Activated CD4-positive, alpha-beta memory T cell treated with anti-CD3 and anti-CD28 coated beads, Interleukin-2, amount 10 ng/mL, durations not matched to agents 7 days and 5 days (primary cell): ENCODE data around the gene STUB1. TPM values are rescaled to one million over a fixed set of nuclear protein-coding genes. Genes with fewer than 3 reads are reported as not detected.
A peak's percentile ranks its signal among the peaks of the same experiment; 100 is the strongest.

ENCODE experiments used
- CTCF ChIA-PET: fragments of 350-600 bp; sonication (Branson Sonifier 250); formaldehyde crosslinking; loops from one replicate; lab custom pipeline; 2021; ENCODE audit warnings: antibody characterized with exemption, inconsistent platforms; lab: Charles Lee
- POLR2A ChIA-PET: fragments of 350-600 bp; sonication (Branson Sonifier 250); formaldehyde crosslinking; loops from one replicate; lab custom pipeline; 2021; ENCODE audit warnings: antibody characterized with exemption; lab: Charles Lee
- DNase-seq: peaks from one replicate; pipeline ENCODE4 v3.0.0-alpha.2; 2020
- H3K27ac Mint-ChIP-seq: one replicate; pipeline ENCODE4 v1.8.0; 2021; ENCODE audit warnings: mild to moderate bottlenecking, mixed read lengths
- H3K27me3 Mint-ChIP-seq: one replicate; pipeline ENCODE4 v1.8.0; 2021; ENCODE audit warnings: mixed read lengths
- H3K36me3 Mint-ChIP-seq: one replicate; pipeline ENCODE4 v1.8.0; 2021; ENCODE audit warnings: low read depth, mixed read lengths
- H3K4me1 Mint-ChIP-seq: one replicate; pipeline ENCODE4 v1.8.0; 2021; ENCODE audit warnings: mixed read lengths
- H3K4me3 Mint-ChIP-seq: one replicate; pipeline ENCODE4 v1.8.0; 2021; ENCODE audit warnings: mild to moderate bottlenecking, mixed read lengths
- H3K9me3 Mint-ChIP-seq: one replicate; pipeline ENCODE4 v1.8.0; 2021; ENCODE audit warnings: mixed read lengths
- total RNA-seq, 2 experiments: library from RNA; stranded (reverse); gene quantifications; one replicate each; pipeline ENCODE4 v1.2.3, GENCODE V29; 2021

STUB1 gene
- total RNA-seq, 2 experiments from 2014 or later, result 63.9 to 78.3 TPM

- Mint-ChIP-seq H3K4me1 (peaks cover 33% of the 10 kb centered on the region), H3K36me3 (no peaks in the 10 kb centered on the region), H3K4me3 (no peak overlapping the region), H3K9me3 (no peaks in the 10 kb centered on the region), H3K27me3 (no peaks in the 10 kb centered on the region), H3K27ac (no peak overlapping the region)
- CTCF ChIA-PET, result interaction anchor here (0.8 to 1.4 kb wide), 5 partner anchors 9 to 59 kb away, joined by 3 to 9 read pairs (median 4); partner anchors contain the start of genes METTL26, RHBDL1 and STUB1
- POLR2A ChIA-PET, result interaction anchor here (0.7 to 3.0 kb wide), 4 partner anchors 9 to 32 kb away, joined by 3 to 18 read pairs (median 6); partner anchors contain the start of genes METTL26 and RHOT2
- no peak for DNase-seq
Measured at GRCh38 chr16:647173-647902, 32.9 kb upstream of the STUB1 start.

DNA sequence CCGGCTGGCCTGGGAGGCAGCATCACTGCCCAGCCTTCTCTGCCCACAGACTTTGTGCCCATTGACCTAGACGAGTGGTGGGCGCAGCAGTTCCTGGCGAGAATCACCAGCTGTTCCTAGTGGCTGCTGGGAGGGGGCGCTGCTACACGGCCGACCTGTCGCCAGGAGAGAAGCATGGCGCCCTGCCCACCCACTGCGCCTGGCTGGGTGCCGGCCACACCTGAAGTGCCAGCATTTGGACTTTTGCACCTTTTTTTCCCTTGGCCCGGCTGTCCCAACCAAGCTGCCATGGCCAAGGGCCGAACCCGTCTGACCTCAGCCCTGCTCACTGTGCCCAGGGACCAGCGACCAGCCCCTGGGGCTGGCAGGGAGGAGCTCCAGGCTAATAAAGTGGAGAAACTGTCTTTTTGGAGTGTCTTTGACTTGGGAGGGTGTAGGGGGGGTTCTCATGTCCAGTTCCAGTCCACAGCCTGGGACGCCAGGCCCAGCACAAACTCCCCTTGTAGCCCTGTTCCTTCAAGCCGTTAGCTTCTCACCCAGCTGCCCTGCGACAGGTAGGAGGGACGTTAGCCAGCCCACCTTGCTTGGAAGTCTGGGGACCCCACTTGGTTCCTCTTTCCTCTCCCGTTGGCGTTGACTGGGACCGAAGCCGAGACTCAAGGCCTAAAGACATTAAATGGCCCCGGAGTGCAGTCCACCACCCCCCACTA, 32.0 kb upstream of the STUB1 start:
- no peaks in the 10 kb centered on the region for H3K9me3 Mint-ChIP-seq
- POLR2A ChIA-PET, result interaction anchor here (0.7 to 3.0 kb wide), 6 partner anchors 10 to 31 kb away, joined by 3 to 18 read pairs (median 6); partner anchors contain the start of genes METTL26, RHBDL1 and RHOT2
- peaks cover 29% of the 10 kb centered on the region for H3K4me1 Mint-ChIP-seq
- DNase-seq, result peak; percentile 57
- H3K27ac Mint-ChIP-seq, result peak overlapping the region; percentile 64
- CTCF ChIA-PET, result interaction anchor here (0.8 to 1.4 kb wide), 7 partner anchors 9 to 59 kb away, joined by 3 to 9 read pairs (median 3); partner anchors contain the start of genes METTL26, RHBDL1, RHOT2 and STUB1
- H3K4me3 Mint-ChIP-seq, result peak overlapping the region; percentile 74
- no peaks in the 10 kb centered on the region for H3K36me3 Mint-ChIP-seq
- no peaks in the 10 kb centered on the region for H3K27me3 Mint-ChIP-seq

GRCh38 chr16:648781-649589, 31.2 kb upstream of the STUB1 start, which contains the start of gene WDR90:
WDR90 (plus strand) TSS chr16:649365; CDS start chr16:649417, 52 bp downstream.
- Mint-ChIP-seq H3K36me3 (no peaks in the 10 kb centered on the region), H3K9me3 (no peaks in the 10 kb centered on the region), H3K4me3 (peak within 1 kb of the TSS; percentile 75), H3K4me1 (peaks cover 28% of the 10 kb centered on the region), H3K27me3 (no peaks in the 10 kb centered on the region), H3K27ac (peak within 1 kb of the TSS; percentile 64)
- peak; percentile 95 for DNase-seq
- POLR2A ChIA-PET, result interaction anchor here (0.8 to 3.0 kb wide), 12 partner anchors 11 to 298 kb away, joined by 3 to 18 read pairs (median 4); partner anchors contain the start of genes CAPN15, METTL26, RHBDL1 and RHOT2
- CTCF ChIA-PET, result interaction anchor here (0.8 to 1.4 kb wide), 8 partner anchors 8 to 60 kb away, joined by 3 to 9 read pairs (median 3); partner anchors contain the start of genes METTL26, RHOT2 and STUB1

DNA sequence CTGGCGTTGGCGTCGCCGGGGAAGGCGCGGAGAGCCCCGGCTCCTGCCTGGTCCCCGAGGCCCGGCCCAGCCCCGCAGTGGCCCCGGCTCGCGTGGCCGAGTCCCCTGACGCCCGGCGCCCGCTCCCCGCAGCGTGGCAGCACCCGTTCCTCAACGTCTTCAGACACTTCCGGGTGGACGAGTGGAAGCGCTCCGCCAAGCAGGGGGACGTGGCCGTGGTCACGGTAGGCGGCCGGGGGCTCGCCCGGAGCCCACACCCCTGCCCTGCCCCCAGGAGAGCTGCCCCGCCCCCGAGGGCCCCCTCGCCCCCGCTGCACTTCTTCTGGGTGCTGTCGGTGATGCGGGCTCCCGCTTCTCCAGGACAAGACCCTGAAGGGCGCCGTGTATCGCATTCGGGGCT, 30.6 kb upstream of the STUB1 start:
- Mint-ChIP-seq H3K9me3 (no peaks in the 10 kb centered on the region), H3K4me3 (peak overlapping the region; percentile 75), H3K4me1 (peaks cover 23% of the 10 kb centered on the region), H3K27ac (peak overlapping the region; percentile 16), H3K36me3 (no peaks in the 10 kb centered on the region), H3K27me3 (no peaks in the 10 kb centered on the region)
- POLR2A ChIA-PET, result interaction anchor here (0.8 to 3.0 kb wide), 12 partner anchors 11 to 298 kb away, joined by 3 to 18 read pairs (median 4); partner anchors contain the start of genes CAPN15, JMJD8, METTL26 and RHBDL1
- CTCF ChIA-PET, result interaction anchor here (0.8 to 1.0 kb wide), 3 partner anchors 11 to 18 kb away, joined by 3 read pairs; partner anchors contain the start of genes METTL26 and RHOT2
- peak; percentile 26 for DNase-seq

DNA sequence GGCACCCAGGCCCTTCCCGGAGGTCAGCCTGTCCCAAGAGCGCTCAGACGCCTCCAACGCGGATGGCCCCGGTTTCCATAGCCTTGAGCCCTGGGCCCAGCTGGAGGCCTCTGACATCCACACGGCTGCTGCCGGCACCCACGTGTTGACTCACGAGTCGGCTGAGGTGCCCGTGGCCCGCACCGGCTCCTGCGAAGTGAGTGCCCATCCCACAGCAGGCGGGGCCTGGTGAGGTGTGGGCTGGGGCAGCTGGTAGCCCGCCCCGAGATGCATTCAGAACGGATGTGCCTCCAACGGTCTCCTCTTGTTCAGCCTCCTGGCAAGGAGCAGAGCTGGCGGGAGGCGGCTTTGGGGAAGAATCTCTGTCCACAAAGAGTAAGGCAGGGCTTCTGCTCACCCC, 28.4 kb upstream of the STUB1 start:
- no peak for DNase-seq
- POLR2A ChIA-PET, result interaction anchor here (1.5 kb wide), 1 partner anchor 10 kb away, joined by 4 read pairs; the partner anchor contains the start of gene MCRIP2
- peaks cover 19% of the 10 kb centered on the region for H3K4me1 Mint-ChIP-seq
- no peaks in the 10 kb centered on the region for H3K27me3 Mint-ChIP-seq
- H3K4me3 Mint-ChIP-seq, result no peak overlapping the region
- no peaks in the 10 kb centered on the region for H3K36me3 Mint-ChIP-seq
- H3K27ac Mint-ChIP-seq, result no peak overlapping the region
- CTCF ChIA-PET, result interaction anchor here (0.7 kb wide), 1 partner anchor 14 kb away, joined by 3 read pairs; no protein-coding TSS in a partner anchor
- no peaks in the 10 kb centered on the region for H3K9me3 Mint-ChIP-seq

DNA sequence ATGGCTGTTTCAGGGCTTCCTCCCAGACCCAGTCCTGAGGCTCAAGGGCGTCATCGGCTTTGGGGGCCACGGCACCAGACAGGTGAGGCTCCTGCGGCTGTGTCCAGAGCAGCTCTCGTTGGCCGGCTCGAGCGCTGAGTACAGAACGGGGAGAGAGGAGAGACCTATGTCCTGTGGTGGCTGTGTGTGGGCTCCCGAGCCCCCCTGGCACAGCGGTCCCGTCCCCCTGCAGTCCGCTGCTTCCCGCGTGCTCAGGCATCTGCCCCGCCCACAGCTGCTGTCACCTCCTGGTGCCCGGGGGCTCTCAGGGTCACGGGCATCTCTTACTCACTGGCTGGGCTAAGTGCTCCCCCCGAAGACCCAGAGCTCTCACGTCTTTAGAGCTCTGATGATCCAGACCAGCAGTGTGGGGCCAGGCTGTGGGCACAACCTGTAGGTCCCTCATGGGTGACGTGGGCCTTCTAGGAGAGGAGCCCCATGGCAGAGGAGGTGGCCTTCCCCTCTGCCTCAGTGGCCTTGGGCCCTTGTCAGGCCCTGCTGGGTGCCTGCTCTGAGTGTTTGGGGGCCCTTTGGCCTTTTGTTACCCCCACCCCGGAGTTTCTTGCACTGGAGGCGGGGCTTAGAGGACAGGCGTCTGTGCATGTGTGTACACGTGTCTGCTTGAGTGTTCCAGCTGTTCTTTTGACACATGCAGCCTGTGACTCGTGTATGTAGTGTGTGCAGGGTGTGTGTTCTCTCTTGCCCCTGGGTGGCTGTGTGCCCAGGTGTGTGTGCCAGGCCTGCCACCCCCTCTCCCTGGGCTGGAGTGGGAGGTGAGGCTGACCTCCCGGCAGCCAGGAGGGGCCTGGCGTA, 27.5 kb upstream of the STUB1 start:
- ChIA-PET CTCF (interaction anchor here (0.7 kb wide), 1 partner anchor 13 kb away, joined by 3 read pairs; no protein-coding TSS in a partner anchor), POLR2A (interaction anchor here (1.5 kb wide), 1 partner anchor 11 kb away, joined by 4 read pairs; the partner anchor contains the start of gene MCRIP2)
- no peaks in the 10 kb centered on the region for H3K9me3 Mint-ChIP-seq
- no peak for DNase-seq
- no peak overlapping the region for H3K27ac Mint-ChIP-seq
- H3K27me3 Mint-ChIP-seq, result no peaks in the 10 kb centered on the region
- no peak overlapping the region for H3K4me3 Mint-ChIP-seq
- no peaks in the 10 kb centered on the region for H3K36me3 Mint-ChIP-seq
- peaks cover 15% of the 10 kb centered on the region for H3K4me1 Mint-ChIP-seq

DNA sequence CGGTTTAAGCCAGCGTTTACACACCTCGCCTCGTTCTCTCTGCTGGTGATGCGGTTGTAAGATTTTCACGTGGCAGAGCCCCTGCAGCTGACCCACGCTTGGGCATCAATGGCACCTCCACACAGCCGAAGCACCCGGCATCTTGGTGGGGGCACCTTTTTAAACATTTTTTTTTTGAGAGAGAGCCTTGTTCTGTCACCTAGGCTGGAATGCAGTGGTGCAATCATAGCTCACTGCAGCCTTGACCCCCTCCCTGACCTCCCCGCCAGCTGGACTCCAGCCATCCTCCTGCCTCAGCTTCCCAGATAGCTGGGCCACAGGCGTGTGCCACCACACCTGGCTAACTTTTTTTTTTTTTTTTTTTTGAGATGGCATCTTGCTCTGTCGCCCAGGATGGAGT, 26.2 kb upstream of the STUB1 start:
- peaks cover 7% of the 10 kb centered on the region for H3K4me1 Mint-ChIP-seq
- H3K9me3 Mint-ChIP-seq, result no peaks in the 10 kb centered on the region
- H3K36me3 Mint-ChIP-seq, result no peaks in the 10 kb centered on the region
- no peak overlapping the region for H3K27ac Mint-ChIP-seq
- H3K4me3 Mint-ChIP-seq, result no peak overlapping the region
- no peaks in the 10 kb centered on the region for H3K27me3 Mint-ChIP-seq
- ChIA-PET CTCF (interaction anchor here (0.7 kb wide), 2 partner anchors 12 to 134 kb away, joined by 5 to 6 read pairs; partner anchors contain the start of genes CHTF18, MCRIP2 and RPUSD1), POLR2A (no interaction called here)
- DNase-seq, result no peak

GRCh38 chr16:657487-657886, 22.7 kb upstream of the STUB1 start:
- Mint-ChIP-seq H3K36me3 (no peaks in the 10 kb centered on the region), H3K4me1 (peaks cover 2% of the 10 kb centered on the region), H3K4me3 (no peak overlapping the region), H3K9me3 (no peaks in the 10 kb centered on the region), H3K27me3 (no peaks in the 10 kb centered on the region), H3K27ac (no peak overlapping the region)
- CTCF ChIA-PET, result interaction anchor here (0.9 kb wide), 1 partner anchor 9 kb away, joined by 3 read pairs; no protein-coding TSS in a partner anchor
- no peak for DNase-seq
- POLR2A ChIA-PET, result no interaction called here

DNA sequence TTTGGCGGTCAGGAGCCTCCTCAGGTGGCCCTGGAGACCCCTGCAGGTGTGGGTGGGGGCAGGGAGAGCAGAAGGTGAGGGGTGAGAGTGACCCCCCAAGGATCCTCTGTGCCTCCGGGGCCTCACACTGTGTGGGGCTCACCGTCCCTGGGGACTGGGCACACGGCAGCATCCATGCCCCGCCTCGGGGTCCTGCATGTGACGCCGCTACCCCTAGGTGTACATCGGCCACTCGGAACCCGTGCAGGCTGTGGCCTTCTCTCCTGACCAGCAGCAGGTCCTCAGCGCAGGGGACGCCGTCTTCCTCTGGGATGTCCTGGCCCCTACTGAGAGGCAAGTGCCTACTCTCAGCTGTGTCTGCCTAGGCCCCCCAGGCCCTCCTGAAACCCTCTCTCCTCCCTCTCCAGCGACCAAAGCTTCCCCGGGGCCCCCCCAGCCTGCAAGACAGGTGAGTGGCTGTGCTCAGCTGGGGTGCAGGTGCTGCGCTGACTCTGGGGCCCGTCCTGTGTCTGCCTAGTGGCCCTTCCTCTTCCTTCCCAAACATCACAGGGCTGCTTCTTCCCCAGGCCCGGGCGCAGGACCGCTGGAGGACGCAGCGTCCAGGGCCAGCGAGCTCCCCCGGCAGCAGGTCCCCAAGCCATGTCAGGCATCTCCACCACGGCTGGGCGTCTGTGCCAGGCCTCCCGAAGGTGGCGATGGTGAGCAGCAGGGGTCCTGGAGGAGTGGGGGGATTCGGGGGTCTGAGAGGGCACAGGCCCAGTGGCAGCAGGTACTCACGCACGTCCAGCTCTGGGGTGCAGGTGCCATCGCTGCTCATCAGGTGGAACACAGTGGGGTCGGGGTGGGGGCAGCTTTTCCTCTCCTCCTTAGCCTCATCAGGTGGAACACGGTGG, 21.3 kb upstream of the STUB1 start:
- peaks cover 6% of the 10 kb centered on the region for H3K36me3 Mint-ChIP-seq
- no peak overlapping the region for H3K4me3 Mint-ChIP-seq
- ChIA-PET CTCF (interaction anchor here (1.0 kb wide), 1 partner anchor 9 kb away, joined by 3 read pairs; the partner anchor contains the start of gene RHOT2), POLR2A (no interaction called here)
- H3K4me1 Mint-ChIP-seq, result peaks cover 2% of the 10 kb centered on the region
- no peaks in the 10 kb centered on the region for H3K27me3 Mint-ChIP-seq
- DNase-seq, result no peak
- H3K9me3 Mint-ChIP-seq, result no peaks in the 10 kb centered on the region
- no peak overlapping the region for H3K27ac Mint-ChIP-seq

GRCh38 chr16:659618-660017, 20.6 kb upstream of the STUB1 start:
- no peaks in the 10 kb centered on the region for H3K27me3 Mint-ChIP-seq
- H3K4me1 Mint-ChIP-seq, result peaks cover 2% of the 10 kb centered on the region
- ChIA-PET CTCF (interaction anchor here (1.0 kb wide), 1 partner anchor 8 kb away, joined by 3 read pairs; the partner anchor contains the start of gene RHOT2), POLR2A (interaction anchor here (1.0 kb wide), 1 partner anchor 91 kb away, joined by 3 read pairs; no protein-coding TSS in a partner anchor)
- DNase-seq, result no peak
- H3K4me3 Mint-ChIP-seq, result no peak overlapping the region
- no peaks in the 10 kb centered on the region for H3K9me3 Mint-ChIP-seq
- no peak overlapping the region for H3K27ac Mint-ChIP-seq
- peaks cover 6% of the 10 kb centered on the region for H3K36me3 Mint-ChIP-seq
